Loucy (cell line): ENCODE data around the gene ETAA1.

Experiments used
- H2AFZ ChIP-seq: fragments of 200-600 bp; sonication (generic); 2 replicates; pipeline ENCODE4 v1.6.0; 2016; ENCODE audit warnings: antibody characterized with exemption, mild to moderate bottlenecking, low read length, moderate library complexity
- H3F3A ChIP-seq: fragments of 200-600 bp; 2 replicates; pipeline ENCODE4 v1.6.0; 2016; ENCODE audit warnings: antibody characterized with exemption, low read depth, mild to moderate bottlenecking
- H3K27me3 ChIP-seq: fragments of 200-600 bp; sonication (generic); 2 replicates; pipeline ENCODE4 v1.6.1; 2014; ENCODE audit warnings: low read length, mild to moderate bottlenecking; ENCODE audit not compliant: insufficient read depth, poor library complexity, severe bottlenecking
- H3K36me3 ChIP-seq: fragments of 200-600 bp; sonication (generic); 2 replicates; pipeline ENCODE4 v1.6.1; 2016; ENCODE audit warnings: low read length; ENCODE audit not compliant: insufficient read depth
- H3K4me1 ChIP-seq: fragments of 200-600 bp; sonication (generic); 2 replicates; pipeline ENCODE4 v1.5.1; 2014; ENCODE audit warnings: low read length, mild to moderate bottlenecking; ENCODE audit not compliant: insufficient read depth, poor library complexity, severe bottlenecking
- H3K4me2 ChIP-seq: fragments of 200-600 bp; sonication (generic); 2 replicates; pipeline ENCODE4 v1.6.0; 2014; ENCODE audit warnings: antibody characterized with exemption, low read length, low read depth, mild to moderate bottlenecking; ENCODE audit not compliant: poor library complexity, severe bottlenecking
- H3K4me3 ChIP-seq: fragments of 200-600 bp; sonication (generic); 2 replicates; pipeline ENCODE4 v1.5.1; 2014; ENCODE audit warnings: low read length, mild to moderate bottlenecking, mixed read lengths; ENCODE audit not compliant: poor library complexity, severe bottlenecking
- H3K79me2 ChIP-seq: fragments of 200-600 bp; sonication (generic); 2 replicates; pipeline ENCODE4 v1.6.1; 2014; ENCODE audit warnings: low read length; ENCODE audit not compliant: insufficient read depth
- H3K9ac ChIP-seq: fragments of 200-600 bp; sonication (generic); 2 replicates; pipeline ENCODE4 v1.6.0; 2014; ENCODE audit warnings: mild to moderate bottlenecking, low read depth, low read length, moderate library complexity; ENCODE audit not compliant: poor library complexity, severe bottlenecking
- H3K9me2 ChIP-seq: fragments of 200-600 bp; sonication (generic); replicated peaks from 2 replicates; pipeline ENCODE4 v1.6.1; 2016; ENCODE audit warnings: low read depth, low read length, mixed read lengths
- H3K9me3 ChIP-seq: fragments of 200-600 bp; sonication (generic); 2 replicates; pipeline ENCODE4 v1.6.1; 2014; ENCODE audit warnings: mild to moderate bottlenecking, antibody characterized with exemption, low read length, low read depth; ENCODE audit not compliant: insufficient read depth
- H4K20me1 ChIP-seq: fragments of 200-600 bp; sonication (generic); 2 replicates; pipeline ENCODE4 v1.6.0; 2014; ENCODE audit warnings: antibody characterized with exemption, low read length, mild to moderate bottlenecking; ENCODE audit not compliant: insufficient read depth, poor library complexity, severe bottlenecking
- EZH2phosphoT487 ChIP-seq: fragments of 200-600 bp; IDR thresholded peaks from 2 replicates; pipeline ENCODE4 v1.6.1; 2018; ENCODE audit warnings: antibody characterized with exemption, mild to moderate bottlenecking, moderate library complexity, borderline replicate concordance
- TF ChIP-seq, protein P1 (sequence below): fragments of 200-600 bp; sonication (generic); conservative IDR thresholded peaks from 2 replicates; pipeline ENCODE4 v1.5.1; 2014; ENCODE audit warnings: mild to moderate bottlenecking, antibody characterized with exemption, low read length

ETAA1 gene

DNA sequence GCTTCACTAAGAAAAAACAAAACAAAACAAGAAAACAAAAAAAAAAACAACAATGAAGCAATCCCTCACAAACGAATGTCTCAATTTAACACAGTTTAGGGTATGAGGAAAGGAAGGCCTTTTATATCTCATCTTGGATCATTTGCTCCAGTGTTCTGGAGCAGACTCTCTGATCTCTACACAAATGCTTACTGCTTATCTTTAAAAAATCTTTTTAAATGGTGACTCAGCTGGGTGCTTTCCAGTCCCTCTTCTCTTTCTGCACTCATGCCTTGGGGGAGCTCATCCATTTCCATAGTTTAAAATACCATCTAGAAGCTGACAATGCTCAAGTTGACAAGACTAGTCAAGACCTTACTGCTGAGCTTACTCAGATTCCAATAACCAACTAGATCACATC, 56.2 kb downstream of the ETAA1 start:
- Histone ChIP-seq H3K9ac (no peak overlapping the region), H3K79me2 (no peaks in the 10 kb centered on the region), H3K4me1 (no peaks in the 10 kb centered on the region), H3K9me2 (0 out of 2 replicates have a peak, but pooled peaks cover 2% of the 10 kb centered on the region), H3K9me3 (no peaks in the 10 kb centered on the region), H3K4me2 (no peak overlapping the region), H3K36me3 (no peaks in the 10 kb centered on the region), H3K27me3 (no peaks in the 10 kb centered on the region), H3K4me3 (no peak overlapping the region), H3F3A (no peaks in the 10 kb centered on the region), H2AFZ (no peak overlapping the region), H4K20me1 (no peaks in the 10 kb centered on the region)
- TF ChIP-seq EZH2phosphoT487: no peak
- TF ChIP-seq, protein P1, sequence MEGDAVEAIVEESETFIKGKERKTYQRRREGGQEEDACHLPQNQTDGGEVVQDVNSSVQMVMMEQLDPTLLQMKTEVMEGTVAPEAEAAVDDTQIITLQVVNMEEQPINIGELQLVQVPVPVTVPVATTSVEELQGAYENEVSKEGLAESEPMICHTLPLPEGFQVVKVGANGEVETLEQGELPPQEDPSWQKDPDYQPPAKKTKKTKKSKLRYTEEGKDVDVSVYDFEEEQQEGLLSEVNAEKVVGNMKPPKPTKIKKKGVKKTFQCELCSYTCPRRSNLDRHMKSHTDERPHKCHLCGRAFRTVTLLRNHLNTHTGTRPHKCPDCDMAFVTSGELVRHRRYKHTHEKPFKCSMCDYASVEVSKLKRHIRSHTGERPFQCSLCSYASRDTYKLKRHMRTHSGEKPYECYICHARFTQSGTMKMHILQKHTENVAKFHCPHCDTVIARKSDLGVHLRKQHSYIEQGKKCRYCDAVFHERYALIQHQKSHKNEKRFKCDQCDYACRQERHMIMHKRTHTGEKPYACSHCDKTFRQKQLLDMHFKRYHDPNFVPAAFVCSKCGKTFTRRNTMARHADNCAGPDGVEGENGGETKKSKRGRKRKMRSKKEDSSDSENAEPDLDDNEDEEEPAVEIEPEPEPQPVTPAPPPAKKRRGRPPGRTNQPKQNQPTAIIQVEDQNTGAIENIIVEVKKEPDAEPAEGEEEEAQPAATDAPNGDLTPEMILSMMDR: no peak

- H3K9me2 ChIP-seq: 0 out of 2 replicates have a peak, but pooled peaks cover 2% of the 10 kb centered on the region
- H3K27me3 ChIP-seq: no peaks in the 10 kb centered on the region
- no peak overlapping the region for H2AFZ ChIP-seq
- no peak overlapping the region for H3K4me2 ChIP-seq
- H3K4me1 ChIP-seq: no peaks in the 10 kb centered on the region
- no peak for TF ChIP-seq EZH2phosphoT487
- TF ChIP-seq, protein P1: no peak
- H3K9me3 ChIP-seq: no peaks in the 10 kb centered on the region
- H3F3A ChIP-seq: no peaks in the 10 kb centered on the region
- H4K20me1 ChIP-seq: no peaks in the 10 kb centered on the region
- no peak overlapping the region for H3K9ac ChIP-seq
- no peak overlapping the region for H3K4me3 ChIP-seq
- no peaks in the 10 kb centered on the region for H3K79me2 ChIP-seq
- no peaks in the 10 kb centered on the region for H3K36me3 ChIP-seq
Observed at GRCh38 chr2:67455219-67456142, 58.3 kb downstream of the ETAA1 start.

- Histone ChIP-seq H3K79me2 (no peaks in the 10 kb centered on the region), H3K9me2 (0 out of 2 replicates have a peak, but pooled peaks cover 2% of the 10 kb centered on the region), H3K9ac (no peak overlapping the region), H3K4me1 (no peaks in the 10 kb centered on the region), H3K4me2 (no peak overlapping the region), H3K4me3 (no peak overlapping the region), H3K9me3 (no peaks in the 10 kb centered on the region), H4K20me1 (no peaks in the 10 kb centered on the region), H3K36me3 (no peaks in the 10 kb centered on the region), H3F3A (no peaks in the 10 kb centered on the region), H2AFZ (no peak overlapping the region), H3K27me3 (no peaks in the 10 kb centered on the region)
- TF ChIP-seq EZH2phosphoT487: no peak
- TF ChIP-seq, protein P1: no peak
Observed at GRCh38 chr2:67456428-67456827, 59.3 kb downstream of the ETAA1 start.
